Psoas muscle (tissue), 8 donors: Measurements from ENCODE around the gene EEF2K. TPM values are rescaled to one million over a fixed set of nuclear protein-coding genes. Genes with fewer than 3 reads are reported as not detected.
"Not testable (repeated sequence)": the region's sequence is repeated elsewhere in the genome, so short reads cannot be mapped to it uniquely, and the experiment has no call there.

Source experiments
- ATAC-seq, 4 donors: fragments of 200-7000 bp; cut with Tn5 transposase; one replicate each; pipeline ENCODE4 v1.9.1; 2020; ENCODE audit warnings: moderate library complexity in 3 of 4, mild to moderate bottlenecking in 2 of 4
- DNase-seq, 2 donors: peaks; one replicate each; pipeline ENCODE4 v3.0.0-alpha.2; 2020
- H3K27ac ChIP-seq: fragments of 200-600 bp; one replicate; pipeline ENCODE4 v1.8.0; 2022
- H3K27me3 ChIP-seq, 3 donors: fragments of 200-600 bp in 1 of 3; one replicate each; pipeline versions ENCODE4 v1.6.1 to v1.8.0; 2013 to 2022; ENCODE audit warnings: low read length in 2 of 3, mild to moderate bottlenecking in 2 of 3, moderate library complexity in 1 of 3; ENCODE audit not compliant: insufficient read depth in 3 of 3
- H3K36me3 ChIP-seq, 2 donors: fragments of 200-600 bp in 1 of 2; one replicate each; pipeline versions ENCODE4 v1.6.1 to v1.8.0; 2013 to 2022; ENCODE audit warnings: low read depth in 1 of 2, mild to moderate bottlenecking in 1 of 2, moderate library complexity in 1 of 2; ENCODE audit not compliant: insufficient read depth in 1 of 2
- H3K4me1 ChIP-seq: fragments of 200-600 bp; one replicate; pipeline ENCODE4 v1.8.0; 2022
- H3K4me3 ChIP-seq: fragments of 200-600 bp; one replicate; pipeline ENCODE4 v1.8.0; 2022; ENCODE audit warnings: mild to moderate bottlenecking
- H3K9me3 ChIP-seq: fragments of 200-600 bp; one replicate; pipeline ENCODE4 v1.8.0; 2022
- WGBS, 3 donors: extraction: QIAGEN DNeasy Blood & Tissue Kit; methylation state at CpG; one replicate each; pipeline versions ENCODE4 v1.1.6 to v1.1.7; 2013; 5-methylcytosine and 5-hydroxymethylcytosine counted together
- intact Hi-C, 2 donors: fragments of 100-400 bp; cut with DNase I; formaldehyde crosslinking; loops; one replicate each; pipeline versions ENCODE4 v1.11.0 to v1.14.2; 2022
- polyA plus RNA-seq, 3 donors: library from polyadenylated mRNA; stranded (reverse); fragments of 200-250 nt; gene quantifications; one replicate each; pipeline ENCODE4 v1.2.3, GENCODE V29; 2013
- total RNA-seq, 4 donors: library from RNA; stranded (reverse); fragmentation: NEBNext Ultra II Directional in 2 of 4; extraction: Animal tissue kit (Norgen Biotek cat#: 25700) in 2 of 4; gene quantifications; one replicate each; pipeline versions ENCODE4 v1.2.1 to v1.2.4, GENCODE V29; 2021 to 2023
- TF ChIP-seq, protein P1 (sequence below): fragments of 200-600 bp; IDR thresholded peaks from one replicate; pipeline ENCODE4 v1.8.0; 2022; ENCODE audit warnings: antibody characterized with exemption
- donor health status: healthy with polysubstance abuse.
- donor health status: DM: no; HTN: no; CAD: no; lungs with moderate emphysema.
- donor health status: Bipolar disorder and iron deficiency.
- donor health status: healthy.
- donor health status: DM: yes; HTN: yes; CAD: no.
- donor health status: DM: no; HTN: no; CAD: no.
- donor health status: DM: no; HTN: no; CAD: no.
- donor health status: DM: yes; HTN: yes; CAD: no.

Gene EEF2K
- total and polyA plus RNA-seq, 7 donors = 13.0 to 47.0 (median 29.4) TPM

DNA sequence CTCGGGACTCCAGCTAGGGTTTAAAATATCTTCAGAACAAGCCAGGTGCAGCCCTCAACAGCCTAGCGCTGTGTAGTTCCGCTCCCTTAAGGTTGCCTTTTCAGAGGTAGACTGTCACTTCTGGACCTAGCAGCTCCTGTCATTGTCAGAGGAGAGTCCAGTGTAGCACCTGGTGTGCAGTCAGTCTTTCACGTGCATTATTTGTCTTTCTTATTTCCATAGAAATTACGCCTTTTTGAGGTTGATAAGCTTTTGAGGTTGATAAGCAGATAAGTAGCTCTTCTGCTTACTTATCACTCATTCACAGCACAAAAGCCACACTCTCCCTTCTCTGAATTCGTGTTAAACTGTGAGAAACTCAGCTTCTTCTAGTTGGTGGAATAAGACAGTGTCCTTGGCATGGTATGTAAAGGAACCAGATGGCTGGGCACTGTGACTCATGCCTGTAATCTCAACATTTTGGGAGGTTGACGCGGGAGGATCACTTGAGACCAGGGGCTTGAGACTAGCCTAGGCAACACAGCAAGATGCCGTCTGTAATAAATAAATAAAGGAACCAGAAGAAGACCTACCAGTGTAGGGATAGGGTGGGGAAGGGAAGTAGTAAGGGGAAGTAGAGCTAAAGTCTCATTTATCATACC is 10.2 kb downstream of the EEF2K start:
- TF ChIP-seq, protein P1, sequence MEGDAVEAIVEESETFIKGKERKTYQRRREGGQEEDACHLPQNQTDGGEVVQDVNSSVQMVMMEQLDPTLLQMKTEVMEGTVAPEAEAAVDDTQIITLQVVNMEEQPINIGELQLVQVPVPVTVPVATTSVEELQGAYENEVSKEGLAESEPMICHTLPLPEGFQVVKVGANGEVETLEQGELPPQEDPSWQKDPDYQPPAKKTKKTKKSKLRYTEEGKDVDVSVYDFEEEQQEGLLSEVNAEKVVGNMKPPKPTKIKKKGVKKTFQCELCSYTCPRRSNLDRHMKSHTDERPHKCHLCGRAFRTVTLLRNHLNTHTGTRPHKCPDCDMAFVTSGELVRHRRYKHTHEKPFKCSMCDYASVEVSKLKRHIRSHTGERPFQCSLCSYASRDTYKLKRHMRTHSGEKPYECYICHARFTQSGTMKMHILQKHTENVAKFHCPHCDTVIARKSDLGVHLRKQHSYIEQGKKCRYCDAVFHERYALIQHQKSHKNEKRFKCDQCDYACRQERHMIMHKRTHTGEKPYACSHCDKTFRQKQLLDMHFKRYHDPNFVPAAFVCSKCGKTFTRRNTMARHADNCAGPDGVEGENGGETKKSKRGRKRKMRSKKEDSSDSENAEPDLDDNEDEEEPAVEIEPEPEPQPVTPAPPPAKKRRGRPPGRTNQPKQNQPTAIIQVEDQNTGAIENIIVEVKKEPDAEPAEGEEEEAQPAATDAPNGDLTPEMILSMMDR = no peak
- DNase-seq (no peak), ATAC-seq (peak in 1 of 4 donors; percentile 26)
- Histone ChIP-seq H3K27ac (peak overlapping the region; percentile 96), H3K36me3 (no peaks in the 10 kb centered on the region), H3K9me3 (no peaks in the 10 kb centered on the region), H3K4me3 (no peak overlapping the region), H3K27me3 (no peaks in the 10 kb centered on the region), H3K4me1 (peaks cover 68% of the 10 kb centered on the region)
- intact Hi-C loops = no loop called here
- 42 to 76% (median 46%) methylated on average over 9 of the region's 9 CpGs for WGBS, 3 donors

DNA sequence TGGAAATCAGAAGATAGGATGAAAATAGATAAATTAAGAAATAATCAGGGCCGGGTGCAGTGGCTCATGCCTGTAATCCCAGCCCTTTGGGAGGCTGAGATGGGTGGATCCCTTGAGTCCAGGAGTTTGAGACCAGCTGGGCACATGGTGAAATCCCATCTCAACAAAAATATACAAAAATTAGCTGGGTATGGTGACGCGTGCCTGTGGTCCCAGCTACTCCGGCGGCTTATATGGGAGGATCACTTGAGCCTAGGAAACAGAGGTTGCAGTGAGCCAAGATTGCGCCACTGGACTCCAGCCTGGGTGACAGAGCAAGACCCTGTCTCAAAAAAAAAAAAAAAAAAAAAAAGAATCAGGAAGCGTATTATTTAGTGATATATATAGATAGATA is 10.8 kb downstream of the EEF2K start:
- H3K36me3 ChIP-seq, H3K27me3 ChIP-seq, DNase-seq, ATAC-seq, H3K9me3 ChIP-seq, intact Hi-C loops, H3K4me3 ChIP-seq: not testable (repeated sequence)
- Histone ChIP-seq H3K4me1 (peaks cover 68% of the 10 kb centered on the region), H3K27ac (peak overlapping the region; percentile 96)
- 61 to 80% (median 66%) methylated on average over 7 of the region's 7 CpGs for WGBS, 3 donors

DNA sequence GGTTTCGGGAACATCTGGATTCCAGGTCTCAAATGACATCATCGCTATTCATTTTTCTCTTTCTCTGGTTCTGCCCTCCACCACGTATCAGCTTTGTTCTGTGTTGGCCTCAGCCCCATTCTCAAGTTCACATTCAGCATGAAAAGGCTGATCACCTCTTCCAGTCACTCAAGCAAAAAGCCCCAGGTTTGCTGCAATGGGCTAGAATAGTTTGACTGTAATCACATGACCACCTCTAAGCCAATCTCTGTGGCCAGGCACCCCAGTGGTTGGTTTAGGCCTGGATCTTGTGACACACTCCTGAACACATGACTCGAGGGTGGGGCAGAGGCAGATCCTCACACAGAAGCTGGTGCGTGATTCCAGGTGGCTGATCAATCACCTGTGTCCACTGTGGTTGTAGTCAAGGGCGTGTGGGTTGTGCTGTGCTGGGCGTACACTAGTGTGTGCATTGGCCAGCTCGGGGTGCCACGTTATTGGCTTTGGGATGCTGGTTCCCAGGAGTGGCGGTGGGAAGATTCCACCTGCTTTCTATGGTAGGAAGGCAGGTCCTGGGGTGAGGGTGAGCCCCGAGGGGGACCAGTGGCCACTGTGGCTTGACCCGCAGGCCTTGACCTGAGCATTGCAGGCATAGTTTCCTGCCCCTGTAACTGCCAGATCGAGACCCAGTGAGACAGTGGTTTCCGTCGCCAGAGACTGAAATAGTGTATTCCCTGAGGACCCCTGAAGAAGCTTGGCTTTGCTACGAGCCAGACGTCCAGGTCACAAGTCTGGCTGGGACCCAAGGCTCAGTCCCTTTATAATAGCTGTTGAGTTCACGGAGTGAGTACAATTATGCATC is 12.0 kb downstream of the EEF2K start:
- H3K9me3 ChIP-seq = no peaks in the 10 kb centered on the region
- H3K27ac ChIP-seq = peak overlapping the region; percentile 96
- TF ChIP-seq, protein P1 = no peak
- peaks cover 62% of the 10 kb centered on the region for H3K4me1 ChIP-seq
- peak in 2 of 4 donors; percentile 20 to 39 for ATAC-seq
- no peaks in the 10 kb centered on the region for H3K36me3 ChIP-seq
- intact Hi-C loops = no loop called here
- peak; percentile 55 to 70 for DNase-seq
- WGBS, 3 donors = 38 to 54% (median 39%) methylated on average over 18 of the region's 18 CpGs
- H3K4me3 ChIP-seq = no peak overlapping the region
- no peaks in the 10 kb centered on the region for H3K27me3 ChIP-seq

DNA sequence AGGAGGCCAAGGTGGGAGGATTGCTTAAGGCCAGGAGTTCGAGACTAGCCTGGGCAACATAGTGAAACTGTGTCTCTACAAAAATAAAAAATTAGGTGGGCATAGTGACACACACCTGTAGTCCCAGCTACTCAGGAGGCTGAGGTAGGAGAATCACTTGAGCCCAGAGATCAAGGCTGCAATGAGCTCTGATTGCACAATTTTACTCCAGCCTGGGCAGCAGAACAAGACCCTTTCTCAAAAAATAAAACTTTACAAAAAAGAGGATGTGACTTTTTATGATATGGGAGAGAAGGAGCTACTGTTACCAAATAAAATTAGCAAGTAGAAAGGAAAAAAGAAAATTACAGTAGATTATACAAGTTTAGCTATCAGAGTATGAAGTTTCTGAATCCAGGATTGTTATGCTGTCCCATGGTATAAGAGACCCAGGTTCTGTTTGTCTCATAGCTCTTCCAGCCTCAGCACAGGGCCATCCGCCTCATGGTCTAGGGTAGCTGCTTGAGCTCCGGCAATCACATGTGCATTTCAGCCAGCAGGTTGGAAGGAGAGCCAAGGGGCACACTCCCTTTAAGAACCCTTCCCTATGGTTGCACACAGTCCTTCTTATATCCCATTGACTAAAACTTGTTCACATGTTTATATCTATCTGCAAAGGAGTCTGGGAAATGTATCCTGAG is 13.5 kb downstream of the EEF2K start:
- Histone ChIP-seq H3K9me3 (no peaks in the 10 kb centered on the region), H3K4me3 (peak overlapping the region; percentile 49), H3K27ac (peak overlapping the region; percentile 96), H3K4me1 (peaks cover 60% of the 10 kb centered on the region), H3K27me3 (no peaks in the 10 kb centered on the region), H3K36me3 (no peaks in the 10 kb centered on the region)
- TF ChIP-seq, protein P1 = no peak
- peak in 1 of 4 donors; percentile 0 for ATAC-seq
- WGBS, 3 donors = 64 to 71% (median 65%) methylated on average over 3 of the region's 3 CpGs
- intact Hi-C loops = loop anchor here in 1 of 2 donors (2.0 kb wide), 1 partner anchor 13 kb away; the partner anchor contains the start of gene EEF2K
- no peak for DNase-seq

DNA sequence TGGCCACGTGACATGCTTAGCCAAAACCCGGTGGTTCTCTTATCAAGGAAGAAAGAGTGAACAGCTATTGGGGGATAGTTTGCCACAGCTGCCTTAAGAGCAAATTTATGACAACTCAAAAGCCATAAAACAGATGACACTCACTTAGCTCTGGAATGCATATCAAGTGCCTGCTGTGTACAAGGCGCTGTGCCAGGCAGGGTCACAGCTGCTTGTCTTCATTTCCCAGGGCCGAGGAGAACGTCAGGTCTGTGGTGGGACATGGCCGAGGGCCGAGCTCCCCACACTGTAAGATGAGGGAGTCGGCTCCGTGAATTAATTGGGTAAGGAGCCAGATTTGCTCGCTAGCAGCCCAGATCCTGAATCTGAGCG is 14.0 kb downstream of the EEF2K start:
- TF ChIP-seq, protein P1 = no peak
- Histone ChIP-seq H3K27me3 (no peaks in the 10 kb centered on the region), H3K4me1 (peaks cover 64% of the 10 kb centered on the region), H3K9me3 (no peaks in the 10 kb centered on the region), H3K36me3 (no peaks in the 10 kb centered on the region), H3K27ac (peak overlapping the region; percentile 96), H3K4me3 (peak overlapping the region; percentile 49)
- ATAC-seq (peak; percentile 79 to 82 (median 82)), DNase-seq (peak; percentile 74 to 84)
- intact Hi-C loops = loop anchor here in 1 of 2 donors (2.0 kb wide), 1 partner anchor 13 kb away; the partner anchor contains the start of gene EEF2K
- 14 to 26% (median 19%) methylated on average over 11 of the region's 11 CpGs for WGBS, 3 donors
